ENCODE results near the gene GJC1.

GJC1 gene

DNA sequence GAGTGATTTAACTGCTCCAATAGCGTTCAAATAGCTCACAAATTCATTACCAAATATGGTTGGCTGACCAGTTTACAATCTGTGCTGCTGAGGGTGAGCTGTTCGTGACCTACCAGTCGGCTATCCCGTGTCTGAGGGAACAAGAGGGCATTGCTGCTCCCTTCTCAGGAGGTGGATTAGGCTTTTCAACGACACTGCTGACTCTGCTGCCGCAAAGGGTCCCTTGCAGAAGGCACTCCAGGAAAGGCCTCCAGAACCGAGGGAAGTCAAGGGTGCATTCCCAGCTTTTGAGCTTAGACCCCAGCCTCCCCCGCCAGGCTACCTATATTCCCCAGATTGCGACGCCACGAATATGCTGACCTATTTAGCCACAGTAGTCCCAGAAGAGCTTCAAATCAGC lies 32.3 kb downstream of the GJC1 start:
- H3K36me3 ChIP-seq (ENCODE audit: control insufficient read depth in 1 of 2, insufficient read depth in 2 of 2, low read depth in 1 of 2, low read length in 2 of 2) = peaks cover 3 to 32% of the 10 kb centered on the region in 2 experiments
- WGBS = 44% methylated on average over 11 of the region's 11 CpGs
- no peaks in the 10 kb centered on the region for H3K27me3 ChIP-seq (ENCODE audit: control insufficient read depth in 1 of 2, insufficient read depth in 1 of 2, low read length in 2 of 2)
- peak overlapping the region; percentile 78 for H2BK120ac ChIP-seq (ENCODE audit: low read depth, low read length)
- peak overlapping the region; percentile 48 for H3K27ac ChIP-seq (ENCODE audit: low read length, poor library complexity, severe bottlenecking)
- H3K4me1 ChIP-seq (ENCODE audit: control insufficient read depth, insufficient read depth, low read depth, low read length) = peaks cover 21% of the 10 kb centered on the region
- no peaks in the 10 kb centered on the region for H3K9me3 ChIP-seq (ENCODE audit: control insufficient read depth, low read length)
- H3K4me3 ChIP-seq (ENCODE audit: insufficient read depth in 1 of 2, low read depth in 1 of 2, low read length in 2 of 2) = no peak overlapping the region
- peak; percentile 81 for DNase-seq
- H2BK5ac ChIP-seq (ENCODE audit: low read depth, low read length, poor library complexity, severe bottlenecking) = peak overlapping the region; percentile 61
- no peak overlapping the region for H2AK5ac ChIP-seq (ENCODE audit: low read length, severe bottlenecking)
- no peak overlapping the region for H3K4me2 ChIP-seq (ENCODE audit: low read length, poor library complexity, severe bottlenecking)
- H2BK15ac ChIP-seq (ENCODE audit: low read depth, poor library complexity, severe bottlenecking) = peak overlapping the region; percentile 33
- no peak overlapping the region for H3K14ac ChIP-seq (ENCODE audit: low read length in 2 of 2)
- peak overlapping the region; percentile 85 for H4K8ac ChIP-seq (ENCODE audit: low read length)
- peak overlapping the region in 1 of 2 experiments; percentile 80 for H3K18ac ChIP-seq (ENCODE audit: low read depth in 1 of 2, low read length in 2 of 2)
- H3K9ac ChIP-seq (ENCODE audit: low read length) = no peak overlapping the region
- H4K91ac ChIP-seq (ENCODE audit: low read length) = peak overlapping the region; percentile 67
- no peak overlapping the region for H3K4ac ChIP-seq (ENCODE audit: low read depth in 1 of 2, low read length in 2 of 2)
- H3K23ac ChIP-seq (ENCODE audit: low read length in 2 of 2) = no peak overlapping the region
- H2BK12ac ChIP-seq (ENCODE audit: low read length in 2 of 2) = no peak overlapping the region
- peaks cover 7% of the 10 kb centered on the region for H3K79me1 ChIP-seq (replicated peaks; ENCODE audit: low read length, poor library complexity, severe bottlenecking)
- no peak overlapping the region for H2AFZ ChIP-seq (ENCODE audit: low read depth, low read length)

GRCh38 chr17:44796731-44797130 lies 33.4 kb downstream of the GJC1 start:
- peak overlapping the region in 1 of 2 experiments; percentile 70 for H2BK12ac ChIP-seq (ENCODE audit: low read length in 2 of 2)
- H3K4me2 ChIP-seq (ENCODE audit: low read length, poor library complexity, severe bottlenecking) = no peak overlapping the region
- no peak overlapping the region for H3K14ac ChIP-seq (ENCODE audit: low read length in 2 of 2)
- H3K4ac ChIP-seq (ENCODE audit: low read depth in 1 of 2, low read length in 2 of 2) = no peak overlapping the region
- H2BK15ac ChIP-seq (ENCODE audit: low read depth, poor library complexity, severe bottlenecking) = no peak overlapping the region
- H3K27ac ChIP-seq (ENCODE audit: low read length, poor library complexity, severe bottlenecking) = no peak overlapping the region
- H3K23ac ChIP-seq (ENCODE audit: low read length in 2 of 2) = no peak overlapping the region
- H3K4me1 ChIP-seq (ENCODE audit: control insufficient read depth, insufficient read depth, low read depth, low read length) = peaks cover 22% of the 10 kb centered on the region
- H3K36me3 ChIP-seq (ENCODE audit: control insufficient read depth in 1 of 2, insufficient read depth in 2 of 2, low read depth in 1 of 2, low read length in 2 of 2) = peaks cover 3 to 29% of the 10 kb centered on the region in 2 experiments
- H3K9ac ChIP-seq (ENCODE audit: low read length) = no peak overlapping the region
- 100% methylated on average over 7 of the region's 9 CpGs for WGBS
- peaks cover 7% of the 10 kb centered on the region for H3K79me1 ChIP-seq (replicated peaks; ENCODE audit: low read length, poor library complexity, severe bottlenecking)
- no peak overlapping the region for H4K8ac ChIP-seq (ENCODE audit: low read length)
- no peak overlapping the region for H2BK5ac ChIP-seq (ENCODE audit: low read depth, low read length, poor library complexity, severe bottlenecking)
- H2AK5ac ChIP-seq (ENCODE audit: low read length, severe bottlenecking) = no peak overlapping the region
- no peak overlapping the region for H2AFZ ChIP-seq (ENCODE audit: low read depth, low read length)
- no peak for DNase-seq
- no peak overlapping the region for H4K91ac ChIP-seq (ENCODE audit: low read length)
- H2BK120ac ChIP-seq (ENCODE audit: low read depth, low read length) = no peak overlapping the region
- no peaks in the 10 kb centered on the region for H3K27me3 ChIP-seq (ENCODE audit: control insufficient read depth in 1 of 2, insufficient read depth in 1 of 2, low read length in 2 of 2)
- H3K4me3 ChIP-seq (ENCODE audit: insufficient read depth in 1 of 2, low read depth in 1 of 2, low read length in 2 of 2) = no peak overlapping the region
- no peaks in the 10 kb centered on the region for H3K9me3 ChIP-seq (ENCODE audit: control insufficient read depth, low read length)
- no peak overlapping the region for H3K18ac ChIP-seq (ENCODE audit: low read depth in 1 of 2, low read length in 2 of 2)

DNA sequence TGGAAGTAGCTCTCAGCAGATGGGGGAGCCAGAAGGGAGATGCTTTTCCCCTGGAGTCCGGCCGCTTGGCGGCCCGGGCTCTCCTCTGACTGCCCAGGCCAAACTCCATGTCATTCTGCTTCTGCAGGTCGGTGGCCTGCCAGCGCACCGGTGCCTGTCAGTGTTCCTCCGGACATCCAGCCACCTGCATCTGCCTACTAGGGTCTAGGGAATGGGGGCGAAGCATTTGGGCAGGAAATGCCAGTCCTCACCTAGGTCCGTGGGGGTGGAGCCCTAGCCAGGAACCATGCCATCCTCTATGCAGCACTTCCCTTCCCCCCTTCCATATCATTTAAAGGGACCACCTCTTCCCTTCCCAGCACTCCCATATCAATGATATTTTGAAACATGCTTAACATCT lies 34.2 kb downstream of the GJC1 start:
- H4K91ac ChIP-seq (ENCODE audit: low read length) = peak overlapping the region; percentile 85
- no peak overlapping the region for H3K27ac ChIP-seq (ENCODE audit: low read length, poor library complexity, severe bottlenecking)
- no peak for DNase-seq
- peak overlapping the region; percentile 19 to 91 for H2BK12ac ChIP-seq (ENCODE audit: low read length in 2 of 2)
- H2AFZ ChIP-seq (ENCODE audit: low read depth, low read length) = no peak overlapping the region
- peak overlapping the region; percentile 48 for H2BK15ac ChIP-seq (ENCODE audit: low read depth, poor library complexity, severe bottlenecking)
- H3K4ac ChIP-seq (ENCODE audit: low read depth in 1 of 2, low read length in 2 of 2) = peak overlapping the region; percentile 11 to 27
- H3K4me2 ChIP-seq (ENCODE audit: low read length, poor library complexity, severe bottlenecking) = no peak overlapping the region
- H3K14ac ChIP-seq (ENCODE audit: low read length in 2 of 2) = peak overlapping the region in 1 of 2 experiments; percentile 8
- H3K18ac ChIP-seq (ENCODE audit: low read depth in 1 of 2, low read length in 2 of 2) = peak overlapping the region; percentile 58 to 94
- no peaks in the 10 kb centered on the region for H3K9me3 ChIP-seq (ENCODE audit: control insufficient read depth, low read length)
- H3K9ac ChIP-seq (ENCODE audit: low read length) = no peak overlapping the region
- peaks cover 3 to 24% of the 10 kb centered on the region in 2 experiments for H3K36me3 ChIP-seq (ENCODE audit: control insufficient read depth in 1 of 2, insufficient read depth in 2 of 2, low read depth in 1 of 2, low read length in 2 of 2)
- peak overlapping the region; percentile 1 for H2AK5ac ChIP-seq (ENCODE audit: low read length, severe bottlenecking)
- H3K27me3 ChIP-seq (ENCODE audit: control insufficient read depth in 1 of 2, insufficient read depth in 1 of 2, low read length in 2 of 2) = no peaks in the 10 kb centered on the region
- no peak overlapping the region for H3K4me3 ChIP-seq (ENCODE audit: insufficient read depth in 1 of 2, low read depth in 1 of 2, low read length in 2 of 2)
- H3K79me1 ChIP-seq (replicated peaks; ENCODE audit: low read length, poor library complexity, severe bottlenecking) = peaks cover 7% of the 10 kb centered on the region
- H2BK120ac ChIP-seq (ENCODE audit: low read depth, low read length) = no peak overlapping the region
- H3K4me1 ChIP-seq (ENCODE audit: control insufficient read depth, insufficient read depth, low read depth, low read length) = peaks cover 22% of the 10 kb centered on the region
- 76% methylated on average over 10 of the region's 10 CpGs for WGBS
- no peak overlapping the region for H3K23ac ChIP-seq (ENCODE audit: low read length in 2 of 2)
- no peak overlapping the region for H2BK5ac ChIP-seq (ENCODE audit: low read depth, low read length, poor library complexity, severe bottlenecking)
- H4K8ac ChIP-seq (ENCODE audit: low read length) = peak overlapping the region; percentile 91

DNA sequence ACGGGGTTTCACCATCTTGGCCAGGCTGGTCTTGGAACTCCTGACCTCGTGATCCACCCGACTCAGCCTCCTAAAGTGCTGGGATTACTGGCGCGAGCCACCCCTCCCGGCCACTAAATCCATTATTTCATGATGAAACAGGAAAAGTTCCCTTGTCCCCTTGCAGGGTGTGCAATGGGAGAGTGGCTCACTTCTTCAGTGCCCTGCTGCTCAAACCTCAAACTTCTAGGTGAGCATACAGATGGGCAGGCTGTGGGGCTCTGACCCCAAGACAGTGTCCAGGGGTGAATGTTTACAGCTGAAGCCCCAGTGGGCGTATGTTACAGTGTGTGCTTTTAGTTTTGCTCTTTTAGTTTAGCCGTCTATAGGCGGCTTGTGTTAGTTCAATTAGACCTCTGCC lies 34.7 kb downstream of the GJC1 start:
- Histone ChIP-seq H2AK5ac (ENCODE audit: low read length, severe bottlenecking) (peak overlapping the region; percentile 65), H3K4me1 (ENCODE audit: control insufficient read depth, insufficient read depth, low read depth, low read length) (peaks cover 22% of the 10 kb centered on the region), H3K4me3 (ENCODE audit: insufficient read depth in 1 of 2, low read depth in 1 of 2, low read length in 2 of 2) (no peak overlapping the region), H4K91ac (ENCODE audit: low read length) (peak overlapping the region; percentile 82), H3K27ac (ENCODE audit: low read length, poor library complexity, severe bottlenecking) (peak overlapping the region; percentile 80), H4K8ac (ENCODE audit: low read length) (peak overlapping the region; percentile 84), H3K4ac (ENCODE audit: low read depth in 1 of 2, low read length in 2 of 2) (peak overlapping the region; percentile 73 to 82), H2AFZ (ENCODE audit: low read depth, low read length) (peak overlapping the region; percentile 31), H2BK15ac (ENCODE audit: low read depth, poor library complexity, severe bottlenecking) (peak overlapping the region; percentile 70), H3K9ac (ENCODE audit: low read length) (no peak overlapping the region), H2BK5ac (ENCODE audit: low read depth, low read length, poor library complexity, severe bottlenecking) (no peak overlapping the region), H3K18ac (ENCODE audit: low read depth in 1 of 2, low read length in 2 of 2) (peak overlapping the region; percentile 66 to 94), H2BK120ac (ENCODE audit: low read depth, low read length) (peak overlapping the region; percentile 37), H3K14ac (ENCODE audit: low read length in 2 of 2) (no peak overlapping the region), H3K23ac (ENCODE audit: low read length in 2 of 2) (no peak overlapping the region), H3K36me3 (ENCODE audit: control insufficient read depth in 1 of 2, insufficient read depth in 2 of 2, low read depth in 1 of 2, low read length in 2 of 2) (peaks cover 3 to 21% of the 10 kb centered on the region in 2 experiments), H3K79me1 (replicated peaks; ENCODE audit: low read length, poor library complexity, severe bottlenecking) (peaks cover 7% of the 10 kb centered on the region), H3K9me3 (ENCODE audit: control insufficient read depth, low read length) (no peaks in the 10 kb centered on the region), H2BK12ac (ENCODE audit: low read length in 2 of 2) (peak overlapping the region; percentile 33 to 63), H3K4me2 (ENCODE audit: low read length, poor library complexity, severe bottlenecking) (no peak overlapping the region), H3K27me3 (ENCODE audit: control insufficient read depth in 1 of 2, insufficient read depth in 1 of 2, low read length in 2 of 2) (no peaks in the 10 kb centered on the region)
- 26% methylated on average over 9 of the region's 9 CpGs for WGBS
- no peak for DNase-seq
